Stimulated activated CD8-positive, alpha-beta memory T cell treated with anti-CD3 and anti-CD28 coated beads, Interleukin-4, amount 100 ng/mL, for 48 hours (primary cell): ENCODE data around the gene IQCE.
A peak's percentile ranks its signal among the peaks of the same experiment; 100 is the strongest.

Experiments
- DNase-seq: peaks from one replicate; pipeline ENCODE4 v3.0.0-alpha.2; 2020

IQCE gene

GRCh38 chr7:2558629-2559282, at the start of gene IQCE:
Gene IQCE (plus strand): TSS chr7:2558979. CDS start chr7:2559182, 203 bp downstream.
- DNase-seq: peak; percentile 95

GRCh38 chr7:2509298-2509906, 49.4 kb upstream of the IQCE start:
- DNase-seq: no peak

GRCh38 chr7:2510130-2510776, 48.5 kb upstream of the IQCE start:
- DNase-seq: no peak

GRCh38 chr7:2510909-2511768, 47.6 kb upstream of the IQCE start:
- DNase-seq: peak; percentile 71

- DNase-seq: no peak
Measured at GRCh38 chr7:2511769-2512168, 47.0 kb upstream of the IQCE start.

- no peak for DNase-seq
Measured at GRCh38 chr7:2512179-2512661, 46.6 kb upstream of the IQCE start.

GRCh38 chr7:2512713-2513112, 46.1 kb upstream of the IQCE start:
- DNase-seq: no peak

GRCh38 chr7:2513702-2514101, 45.1 kb upstream of the IQCE start:
- DNase-seq: no peak

GRCh38 chr7:2514473-2515423, 44.0 kb upstream of the IQCE start:
- no peak for DNase-seq

GRCh38 chr7:2515424-2516193, 43.2 kb upstream of the IQCE start:
- no peak for DNase-seq

- DNase-seq: no peak
Measured at GRCh38 chr7:2516194-2516555, 42.6 kb upstream of the IQCE start.

- DNase-seq: no peak
Measured at GRCh38 chr7:2517026-2517425, 41.8 kb upstream of the IQCE start.

GRCh38 chr7:2517678-2518507, 40.9 kb upstream of the IQCE start:
- no peak for DNase-seq

GRCh38 chr7:2518737-2519118, 40.1 kb upstream of the IQCE start:
- no peak for DNase-seq

- peak; percentile 87 for DNase-seq
Measured at GRCh38 chr7:2519119-2519930, 39.5 kb upstream of the IQCE start, which contains the start of gene LFNG. Gene LFNG (plus strand): TSS chr7:2519774. CDS start chr7:2519862, 88 bp downstream.

- peak; percentile 59 for DNase-seq
Measured at GRCh38 chr7:2520131-2520760, 38.5 kb upstream of the IQCE start.

GRCh38 chr7:2520761-2521290, 38.0 kb upstream of the IQCE start:
- DNase-seq: no peak

- DNase-seq: peak; percentile 52
Measured at GRCh38 chr7:2521341-2521745, 37.4 kb upstream of the IQCE start.
